NB4 (cell line): ENCODE measurements around the gene TYRP1.
"Not testable (repeated sequence)": the region's sequence is repeated elsewhere in the genome, so short reads cannot be mapped to it uniquely, and the experiment has no call there.

Experiments
- DNase-seq: peaks from one replicate; pipeline ENCODE4 v3.0.0; 2010; ENCODE audit warnings: low read depth
- H3K4me3 ChIP-seq: one replicate; pipeline ENCODE4 v1.5.1; 2011; ENCODE audit warnings: mild to moderate bottlenecking, low read depth, low read length, moderate library complexity
- MAX ChIP-seq: IDR thresholded peaks from 2 replicates; pipeline ENCODE4 v1.6.1; 2011; ENCODE audit warnings: low read depth, low read length
- MYC ChIP-seq: IDR thresholded peaks from 2 replicates; pipeline ENCODE4 v1.6.1; 2011; ENCODE audit warnings: low read depth, low read length
- POLR2A ChIP-seq: IDR thresholded peaks from 2 replicates; pipeline ENCODE4 v1.6.1; 2011; ENCODE audit warnings: mild to moderate bottlenecking; ENCODE audit not compliant: insufficient read length; ENCODE audit errors: extremely low read depth
- TF ChIP-seq, protein P1 (sequence below): IDR thresholded peaks from one replicate; pipeline ENCODE4 v1.5.1; 2012; ENCODE audit warnings: low read depth, low read length

The TYRP1 gene

GRCh38 chr9:12667892-12668291, 25.3 kb upstream of the TYRP1 start:
- DNase-seq = no peak
- H3K4me3 ChIP-seq = no peak overlapping the region
- TF ChIP-seq MYC = no peak
- no peak for TF ChIP-seq MAX
- TF ChIP-seq, protein P1, sequence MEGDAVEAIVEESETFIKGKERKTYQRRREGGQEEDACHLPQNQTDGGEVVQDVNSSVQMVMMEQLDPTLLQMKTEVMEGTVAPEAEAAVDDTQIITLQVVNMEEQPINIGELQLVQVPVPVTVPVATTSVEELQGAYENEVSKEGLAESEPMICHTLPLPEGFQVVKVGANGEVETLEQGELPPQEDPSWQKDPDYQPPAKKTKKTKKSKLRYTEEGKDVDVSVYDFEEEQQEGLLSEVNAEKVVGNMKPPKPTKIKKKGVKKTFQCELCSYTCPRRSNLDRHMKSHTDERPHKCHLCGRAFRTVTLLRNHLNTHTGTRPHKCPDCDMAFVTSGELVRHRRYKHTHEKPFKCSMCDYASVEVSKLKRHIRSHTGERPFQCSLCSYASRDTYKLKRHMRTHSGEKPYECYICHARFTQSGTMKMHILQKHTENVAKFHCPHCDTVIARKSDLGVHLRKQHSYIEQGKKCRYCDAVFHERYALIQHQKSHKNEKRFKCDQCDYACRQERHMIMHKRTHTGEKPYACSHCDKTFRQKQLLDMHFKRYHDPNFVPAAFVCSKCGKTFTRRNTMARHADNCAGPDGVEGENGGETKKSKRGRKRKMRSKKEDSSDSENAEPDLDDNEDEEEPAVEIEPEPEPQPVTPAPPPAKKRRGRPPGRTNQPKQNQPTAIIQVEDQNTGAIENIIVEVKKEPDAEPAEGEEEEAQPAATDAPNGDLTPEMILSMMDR = no peak
- no peak for TF ChIP-seq POLR2A

- no peak overlapping the region for H3K4me3 ChIP-seq
- no peak for DNase-seq
- TF ChIP-seq, protein P1 = no peak
- TF ChIP-seq POLR2A (no peak), MYC (no peak)
These were observed 23.2 kb upstream of the TYRP1 start for GRCh38 chr9:12670006-12670405.

DNA sequence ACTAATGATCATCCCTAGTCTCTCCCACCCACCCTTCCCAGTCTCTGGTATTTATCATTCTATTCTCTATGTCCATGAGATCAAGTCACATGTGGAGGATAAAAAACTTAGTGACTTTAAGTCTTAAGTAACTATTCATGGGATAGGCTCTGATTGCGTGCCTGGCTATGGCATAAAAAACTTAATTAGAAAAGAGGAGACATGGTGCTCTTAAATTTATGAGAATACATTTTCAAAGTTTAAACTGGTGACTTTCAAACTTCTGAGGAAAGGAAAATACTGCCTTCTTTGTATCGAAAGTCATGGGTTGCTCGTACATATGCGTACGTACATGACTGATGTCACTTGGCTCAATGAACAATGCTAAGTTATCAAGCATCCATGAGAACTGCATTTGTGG, 18.2 kb upstream of the TYRP1 start:
- TF ChIP-seq MYC = no peak
- no peak for TF ChIP-seq MAX
- TF ChIP-seq, protein P1 = no peak
- no peak for TF ChIP-seq POLR2A
- DNase-seq = no peak
- H3K4me3 ChIP-seq = no peak overlapping the region

- H3K4me3 ChIP-seq, DNase-seq: not testable (repeated sequence)
These were observed 15.6 kb upstream of the TYRP1 start for GRCh38 chr9:12677462-12678126.

- TF ChIP-seq, protein P1 = no peak
- TF ChIP-seq MYC (no peak), MAX (no peak), POLR2A (no peak)
- DNase-seq = no peak
- H3K4me3 ChIP-seq = no peak overlapping the region
These were observed 12.8 kb upstream of the TYRP1 start for GRCh38 chr9:12680341-12680740.

DNA sequence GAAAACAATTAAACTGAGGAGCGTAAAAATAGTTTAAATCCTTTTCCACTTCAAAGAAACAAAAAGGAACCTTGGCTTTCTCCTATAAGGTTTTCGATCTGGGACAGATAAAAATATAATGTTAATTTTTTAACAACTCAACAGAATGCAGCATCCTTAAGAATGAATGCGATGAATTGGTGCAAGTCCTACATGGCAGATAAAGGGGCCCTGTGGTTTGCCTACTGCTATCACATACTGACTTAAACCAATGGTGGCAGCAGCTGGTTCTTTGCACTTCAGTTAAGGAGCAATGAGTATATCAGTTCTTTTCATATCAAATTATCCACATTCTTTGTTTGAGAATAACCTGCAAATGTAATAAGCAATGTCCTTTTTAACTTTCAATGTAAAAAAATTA, 12.4 kb upstream of the TYRP1 start:
- DNase-seq = no peak
- TF ChIP-seq MYC (no peak), MAX (no peak), POLR2A (no peak)
- TF ChIP-seq, protein P1 = no peak
- H3K4me3 ChIP-seq = no peak overlapping the region
